K562 (cell line): ENCODE data around the gene CCNJL. TPM values are rescaled to one million over a fixed set of nuclear protein-coding genes. Genes with fewer than 3 reads are reported as not detected.

ENCODE experiments used
- ATAC-seq: fragments of 200-7000 bp; cut with Tn5 transposase; 3 replicates; pipeline ENCODE4 v1.9.1; 2020; ENCODE audit warnings: moderate library complexity
- BruUV-seq: library from RNA; stranded (reverse); fragments of 400-500 nt; replicated peaks from 2 replicates; lab custom pipeline; 2021; lab: Mats Ljungman, UMichigan
- CTCF ChIA-PET: fragments of 300-600 bp; formaldehyde crosslinking; extraction: SDS; loops from one replicate; lab custom pipeline; 2021; ENCODE audit warnings: low intra/inter-chr PET ratio; lab: Yijun Ruan, JAX
- POLR2A ChIA-PET: fragments of 300-600, 350-650 bp; sonication (Branson Sonifier 250); formaldehyde crosslinking; extraction: SDS; loops from one replicate; lab custom pipeline; 2021; ENCODE audit warnings: antibody characterized with exemption, inconsistent platforms; lab: Yijun Ruan, JAX
- DNase-seq, 4 experiments: peaks; one replicate each; pipeline versions ENCODE4 v3.0.0 to v3.0.0-alpha.2; 2011 to 2018; ENCODE audit warnings: low spot score in 3 of 4, mixed read lengths in 3 of 4; ENCODE audit errors: extremely low read depth in 1 of 4
- FAIRE-seq: peaks from 2 replicates; lab custom pipeline; 2011; peaks lifted over from hg19 to GRCh38; lab: Jason Lieb, UNC
- H2AFZ ChIP-seq: 2 replicates; pipeline ENCODE4 v1.6.0; 2011; ENCODE audit warnings: low read depth, low read length, control low read depth, inconsistent platforms
- H3K27ac ChIP-seq: fragments of 200-600 bp; 3 replicates; pipeline ENCODE4 v1.8.0; 2011; ENCODE audit warnings: low read depth, mild to moderate bottlenecking, control low read depth, inconsistent platforms, low read length, moderate library complexity, mixed read lengths; ENCODE audit errors: extremely low read depth
- H3K27me3 ChIP-seq, 2 experiments: fragments of 300-600 bp in 1 of 2; 2 replicates in 1 of 2; 3 replicates in 1 of 2; pipeline versions ENCODE4 v1.6.0 to v1.8.0; 2011; ENCODE audit warnings: inconsistent platforms in 2 of 2, low read length in 2 of 2, mild to moderate bottlenecking in 1 of 2, mixed read lengths in 1 of 2, moderate library complexity in 1 of 2; ENCODE audit not compliant: control insufficient read depth in 2 of 2, insufficient read depth in 2 of 2
- H3K36me3 ChIP-seq: fragments of 300-600 bp; 3 replicates; pipeline ENCODE4 v1.8.0; 2011; ENCODE audit warnings: mild to moderate bottlenecking, low read length, inconsistent platforms; ENCODE audit not compliant: control insufficient read depth, insufficient read depth
- H3K4me1 ChIP-seq, 2 experiments: fragments of 200-600 bp in 1 of 2; replicated peaks in 1 of 2; 2 replicates in 1 of 2; 3 replicates in 1 of 2; pipeline versions ENCODE4 v1.5.1 to v1.8.0; 2011; ENCODE audit warnings: inconsistent platforms in 2 of 2, low read length in 2 of 2, mild to moderate bottlenecking in 1 of 2, mixed read lengths in 1 of 2, moderate library complexity in 1 of 2; ENCODE audit not compliant: control insufficient read depth in 2 of 2, insufficient read depth in 2 of 2
- H3K4me2 ChIP-seq: 2 replicates; pipeline ENCODE4 v1.6.1; 2011; ENCODE audit warnings: low read length, control low read depth, inconsistent platforms, mixed read lengths; ENCODE audit not compliant: insufficient read depth
- H3K4me3 ChIP-seq: fragments of 200-600 bp; sonication (generic), shearing (Covaris generic); 2 replicates; pipeline ENCODE4 v1.5.1; 2016; ENCODE audit warnings: control low read depth, inconsistent platforms
- H3K79me2 ChIP-seq: fragments of 200-600 bp; 3 replicates; pipeline ENCODE4 v1.8.0; 2011; ENCODE audit warnings: low read length, inconsistent platforms; ENCODE audit not compliant: control insufficient read depth, insufficient read depth
- H3K9ac ChIP-seq, 2 experiments: 2 replicates each; pipeline versions ENCODE4 v1.6.0 to v1.6.1; 2011; ENCODE audit warnings: low read depth in 2 of 2, low read length in 2 of 2, control low read depth in 1 of 2, inconsistent platforms in 1 of 2, mild to moderate bottlenecking in 1 of 2, mixed read lengths in 1 of 2; ENCODE audit not compliant: insufficient read depth in 1 of 2
- H3K9me1 ChIP-seq: one replicate; pipeline ENCODE4 v1.6.0; 2011; ENCODE audit warnings: inconsistent platforms, mild to moderate bottlenecking, low read length, moderate library complexity; ENCODE audit not compliant: control insufficient read depth, insufficient read depth
- H3K9me3 ChIP-seq: replicated peaks from 2 replicates; pipeline ENCODE4 v1.5.1; 2011; ENCODE audit warnings: low read depth, low read length, inconsistent platforms; ENCODE audit not compliant: control insufficient read depth, insufficient read depth
- H4K20me1 ChIP-seq: replicated peaks from 2 replicates; pipeline ENCODE4 v1.6.1; 2011; ENCODE audit warnings: low read length, inconsistent platforms, mixed read lengths; ENCODE audit not compliant: control insufficient read depth, insufficient read depth
- DACH1 ChIP-seq: fragments of 450-650 bp; IDR thresholded peaks from 2 replicates; pipeline ENCODE4 v1.6.1; 2018; ENCODE audit not compliant: partially characterized antibody
- E2F4 ChIP-seq: sonication (generic); formaldehyde crosslinking; IDR thresholded peaks from 2 replicates; pipeline ENCODE4 v1.8.0; 2022; ENCODE audit warnings: mild to moderate bottlenecking, low read depth, missing genetic modification reagents
- E2F6 ChIP-seq, 2 experiments: IDR thresholded peaks; 2 replicates each; pipeline ENCODE4 v1.6.1; 2011; ENCODE audit warnings: borderline replicate concordance in 1 of 2, control low read depth in 1 of 2, low read depth in 1 of 2, low read length in 1 of 2, mild to moderate bottlenecking in 1 of 2, mixed read lengths in 1 of 2, moderate library complexity in 1 of 2; ENCODE audit not compliant: insufficient read depth in 1 of 2, insufficient read length in 1 of 2, poor library complexity in 1 of 2, severe bottlenecking in 1 of 2; ENCODE audit errors: extremely low read depth in 1 of 2
- ELF2 ChIP-seq: fragments of 250-450 bp; sonication (Bioruptor Pico); IDR thresholded peaks from 2 replicates; pipeline ENCODE4 v1.5.0; 2021; ENCODE audit warnings: mild to moderate bottlenecking
- HOMEZ ChIP-seq: fragments of 250-450 bp; sonication (Bioruptor Pico); IDR thresholded peaks from 2 replicates; pipeline ENCODE4 v1.4.0; 2020; ENCODE audit warnings: mild to moderate bottlenecking, moderate library complexity
- KAT8 ChIP-seq: fragments of 450-650 bp; IDR thresholded peaks from 2 replicates; pipeline ENCODE4 v1.6.1; 2016; ENCODE audit warnings: low read depth, mild to moderate bottlenecking
- ZBTB43 ChIP-seq: sonication (generic); formaldehyde crosslinking; IDR thresholded peaks from 2 replicates; pipeline ENCODE4 v1.8.0; 2023; ENCODE audit warnings: mild to moderate bottlenecking, missing genetic modification reagents
- ZC3H8 ChIP-seq: fragments of 450-650 bp; IDR thresholded peaks from 2 replicates; pipeline ENCODE4 v1.6.1; 2017
- ZFP1 ChIP-seq: fragments of 450-650 bp; formaldehyde crosslinking; IDR thresholded peaks from 2 replicates; pipeline ENCODE4 v1.4.0; 2020; ENCODE audit warnings: mild to moderate bottlenecking, mixed read lengths
- ZNF75A ChIP-seq: fragments of 450-650 bp; formaldehyde crosslinking; IDR thresholded peaks from 2 replicates; pipeline ENCODE4 v1.4.0; 2020; ENCODE audit warnings: mild to moderate bottlenecking
- WGBS: fragments of 100-300 bp; shearing (Covaris generic); methylation state at CpG from one replicate; pipeline ENCODE4 v1.1.6; 2016; ENCODE audit warnings: low coverage, mixed read lengths; ENCODE audit not compliant: insufficient coverage; ENCODE audit errors: missing lambda C conversion rate; 5-methylcytosine and 5-hydroxymethylcytosine counted together
- in situ Hi-C: fragments of 300-500 bp; cut with MboI; formaldehyde crosslinking; loops from 4 replicates; pipeline ENCODE4 v1.15.0; 2018; ENCODE audit warnings: inconsistent platforms, mixed read lengths
- intact Hi-C: fragments of 100-400 bp; cut with micrococcal nuclease; formaldehyde crosslinking; loops from 2 replicates; pipeline ENCODE4 v1.14.2; 2022
- polyA plus RNA-seq, 8 experiments: library from polyadenylated mRNA; depleted of rRNA in 4 of 8; stranded (reverse) in 5 of 8; unstranded in 3 of 8; fragments of >200 nt; fragmentation: Nextera tagmentation in 2 of 8; fragmentation: Illumina TruSeq in 1 of 8; extraction: Ambion mirVana in 2 of 8; extraction: Trizol in 1 of 8; gene quantifications; 2 replicates each; pipeline versions ENCODE4 v1.2.1 to v1.2.3, GENCODE V29; 2011 to 2014; ENCODE audit warnings: inconsistent platforms in 1 of 8, missing spikeins in 1 of 8
- total RNA-seq, 7 experiments: library from RNA; depleted of rRNA in 6 of 7; stranded (reverse); fragments of >200 nt in 6 of 7; fragmentation: Illumina TruSeq in 2 of 7; extraction: Trizol in 2 of 7; gene quantifications; 2 replicates each; pipeline versions ENCODE4 v1.2.1 to v1.2.3, GENCODE V29; 2011 to 2021; ENCODE audit warnings: low replicate concordance in 1 of 7

The CCNJL gene
- total and polyA plus RNA-seq, 9 of the 15 experiments (the other 6 are each of a cell fraction or from before 2014, with no cell fraction given) = 0.04 TPM; not detected in 8

GRCh38 chr5:160357394-160357793 is 45.0 kb upstream of the CCNJL start (continued):
- TF ChIP-seq E2F6 (IDR thresholded peaks at IDR 0.05; ENCODE audit: borderline replicate concordance in 1 of 2, extremely low read depth in 1 of 2, insufficient read depth in 1 of 2, insufficient read length in 1 of 2, low read depth in 1 of 2, low read length in 1 of 2, poor library complexity in 1 of 2, severe bottlenecking in 1 of 2) (no peak), KAT8 (no peak)

- Histone ChIP-seq H3K27me3 (peaks cover 0 to 49% of the 10 kb centered on the region in 2 experiments; a peak in 4 of 5 replicates), H3K4me2 (no peak overlapping the region), H3K79me2 (no peaks in the 10 kb centered on the region), H3K9ac (no peak overlapping the region), H3K27ac (no peak overlapping the region), H3K36me3 (no peaks in the 10 kb centered on the region), H3K9me3 (no peaks in the 10 kb centered on the region), H3K4me3 (no peak overlapping the region), H4K20me1 (no peaks in the 10 kb centered on the region; the same call in 1 of the 2 replicates), H3K4me1 (no peaks in the 10 kb centered on the region; a peak in 1 of 5 replicates), H2AFZ (no peak overlapping the region), H3K9me1 (no peaks in the 10 kb centered on the region)
- DNase-seq (no peak), ATAC-seq (no peak), FAIRE-seq (no peak)
- intact Hi-C loops (no loop called here), in situ Hi-C loops (no loop called here)
- BruUV-seq = no TSS peak
- TF ChIP-seq ELF2 (CRISPR knock-in tag) (no peak), ZBTB43 (CRISPR knock-in tag) (no peak), E2F4 (no peak), ZC3H8 (no peak), DACH1 (no peak), ZNF75A (CRISPR knock-in tag) (no peak), HOMEZ (CRISPR knock-in tag) (no peak), ZFP1 (CRISPR knock-in tag) (no peak)
- ChIA-PET POLR2A (interaction anchor here (0.6 kb wide), 1 partner anchor 46 kb away, joined by 4 read pairs; no protein-coding TSS in a partner anchor), CTCF (no interaction called here)
- 5% methylated on average over 6 of the region's 7 CpGs for WGBS
Observed at GRCh38 chr5:160356550-160357347, 44.4 kb upstream of the CCNJL start.
